Natural killer cell (primary cell): ENCODE data around the gene PRPF38B. TPM values are rescaled to one million over a fixed set of nuclear protein-coding genes. Genes with fewer than 3 reads are reported as not detected.

Source experiments
- ATAC-seq, 3 donors: fragments of 150-1000 bp in 2 of 3; fragments of 200-7000 bp in 1 of 3; cut with Tn5 transposase; 1 replicate in 1 of 3; 2 replicates in 2 of 3; pipeline ENCODE4 v1.10.0; 2021; ENCODE audit warnings: mild to moderate bottlenecking in 2 of 3, moderate library complexity in 2 of 3
- DNase-seq, 2 donors: peaks; one replicate each; pipeline versions ENCODE4 v3.0.0 to v3.0.0-alpha.2; 2013 to 2021; ENCODE audit warnings: mixed read lengths in 1 of 2
- H3K27ac ChIP-seq: one replicate; pipeline ENCODE4 v1.5.1; 2013; ENCODE audit warnings: mild to moderate bottlenecking, low read length
- H3K27me3 ChIP-seq: one replicate; pipeline ENCODE4 v1.6.1; 2013; ENCODE audit warnings: low read length; ENCODE audit not compliant: control insufficient read depth, insufficient read depth
- H3K36me3 ChIP-seq: one replicate; pipeline ENCODE4 v1.6.1; 2013; ENCODE audit warnings: low read length; ENCODE audit not compliant: control insufficient read depth, insufficient read depth
- H3K4me1 ChIP-seq: one replicate; pipeline ENCODE4 v1.6.1; 2013; ENCODE audit warnings: low read length; ENCODE audit not compliant: control insufficient read depth, insufficient read depth
- H3K4me3 ChIP-seq: one replicate; pipeline ENCODE4 v1.5.1; 2013; ENCODE audit warnings: low read length
- H3K9me3 ChIP-seq: one replicate; pipeline ENCODE4 v1.6.1; 2013; ENCODE audit warnings: low read length; ENCODE audit not compliant: control insufficient read depth, insufficient read depth
- H3K27ac Mint-ChIP-seq, 2 donors: one replicate each; pipeline ENCODE4 v1.8.0; 2022; ENCODE audit warnings: mild to moderate bottlenecking in 2 of 2, mixed read lengths in 2 of 2, moderate library complexity in 1 of 2
- H3K27me3 Mint-ChIP-seq, 2 donors: one replicate each; pipeline ENCODE4 v1.8.0; 2022; ENCODE audit warnings: low read depth in 2 of 2, mixed read lengths in 2 of 2
- H3K36me3 Mint-ChIP-seq: one replicate; pipeline ENCODE4 v1.8.0; 2022; ENCODE audit warnings: mixed read lengths
- H3K4me1 Mint-ChIP-seq, 2 donors: one replicate each; pipeline ENCODE4 v1.8.0; 2022; ENCODE audit warnings: mixed read lengths in 2 of 2
- H3K4me3 Mint-ChIP-seq: one replicate; pipeline ENCODE4 v1.8.0; 2022; ENCODE audit warnings: mild to moderate bottlenecking, moderate library complexity, mixed read lengths
- H3K9me3 Mint-ChIP-seq, 2 donors: one replicate each; pipeline ENCODE4 v1.8.0; 2022; ENCODE audit warnings: mixed read lengths in 2 of 2
- WGBS: methylation state at CpG from one replicate; pipeline ENCODE4 v1.1.7; 2013; ENCODE audit warnings: missing lambda C conversion rate; ENCODE audit not compliant: insufficient coverage; 5-methylcytosine and 5-hydroxymethylcytosine counted together
- intact Hi-C: fragments of 100-400 bp; cut with micrococcal nuclease; formaldehyde crosslinking; loops from one replicate; pipeline ENCODE4 v1.14.2; 2022
- total RNA-seq, 4 donors: library from RNA; stranded (reverse); fragments of 120-200 nt in 1 of 4; gene quantifications; one replicate each; pipeline versions ENCODE4 v1.2.3 to v1.2.4, GENCODE V29; 2013 to 2022
- TF ChIP-seq, protein P1 (sequence below): fragments of 200-600 bp; IDR thresholded peaks from one replicate; pipeline ENCODE4 v1.8.0; 2022; ENCODE audit warnings: antibody characterized with exemption

The PRPF38B gene
- total RNA-seq, 3 donors from 2014 or later (not counting 1 experiment from before 2014, with no cell fraction given) = 115 to 158 (median 156) TPM

GRCh38 chr1:108734171-108734865 is 42.2 kb downstream of the PRPF38B start:
- Mint-ChIP-seq H3K27me3 (peaks cover 11 to 14% of the 10 kb centered on the region in 2 donors), H3K4me1 (no peaks in the 10 kb centered on the region), H3K9me3 (no peaks in the 10 kb centered on the region), H3K36me3 (no peaks in the 10 kb centered on the region), H3K4me3 (no peak overlapping the region), H3K27ac (no peak overlapping the region)
- 100% methylated on average over 1 of the region's 1 CpG for WGBS
- H3K27me3 ChIP-seq = no peaks in the 10 kb centered on the region
- H3K27ac ChIP-seq = no peak overlapping the region
- ATAC-seq = no peak
- no peaks in the 10 kb centered on the region for H3K36me3 ChIP-seq
- no peaks in the 10 kb centered on the region for H3K9me3 ChIP-seq
- H3K4me3 ChIP-seq = no peak overlapping the region
- TF ChIP-seq, protein P1, sequence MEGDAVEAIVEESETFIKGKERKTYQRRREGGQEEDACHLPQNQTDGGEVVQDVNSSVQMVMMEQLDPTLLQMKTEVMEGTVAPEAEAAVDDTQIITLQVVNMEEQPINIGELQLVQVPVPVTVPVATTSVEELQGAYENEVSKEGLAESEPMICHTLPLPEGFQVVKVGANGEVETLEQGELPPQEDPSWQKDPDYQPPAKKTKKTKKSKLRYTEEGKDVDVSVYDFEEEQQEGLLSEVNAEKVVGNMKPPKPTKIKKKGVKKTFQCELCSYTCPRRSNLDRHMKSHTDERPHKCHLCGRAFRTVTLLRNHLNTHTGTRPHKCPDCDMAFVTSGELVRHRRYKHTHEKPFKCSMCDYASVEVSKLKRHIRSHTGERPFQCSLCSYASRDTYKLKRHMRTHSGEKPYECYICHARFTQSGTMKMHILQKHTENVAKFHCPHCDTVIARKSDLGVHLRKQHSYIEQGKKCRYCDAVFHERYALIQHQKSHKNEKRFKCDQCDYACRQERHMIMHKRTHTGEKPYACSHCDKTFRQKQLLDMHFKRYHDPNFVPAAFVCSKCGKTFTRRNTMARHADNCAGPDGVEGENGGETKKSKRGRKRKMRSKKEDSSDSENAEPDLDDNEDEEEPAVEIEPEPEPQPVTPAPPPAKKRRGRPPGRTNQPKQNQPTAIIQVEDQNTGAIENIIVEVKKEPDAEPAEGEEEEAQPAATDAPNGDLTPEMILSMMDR = no peak
- no peaks in the 10 kb centered on the region for H3K4me1 ChIP-seq
- intact Hi-C loops = no loop called here
- no peak for DNase-seq

DNA sequence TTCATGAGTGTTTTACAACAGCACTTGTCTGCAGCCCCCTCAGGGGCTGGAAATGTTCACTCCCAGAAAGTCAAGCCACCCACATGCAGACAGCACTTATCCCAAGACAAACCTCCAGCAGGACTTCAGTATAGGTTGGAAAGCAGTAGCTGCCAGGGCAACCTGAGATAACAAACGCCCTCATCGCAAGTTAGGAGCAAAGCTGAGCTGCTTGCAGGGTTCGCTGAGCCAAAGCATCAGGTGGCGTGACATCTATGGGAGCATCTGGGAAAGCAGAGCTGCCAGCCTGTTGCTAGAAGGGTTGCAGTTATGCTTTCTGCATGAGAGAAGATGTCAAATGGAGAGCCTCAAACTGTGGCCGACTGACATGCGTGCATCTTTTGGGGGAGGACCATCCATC is 50.1 kb downstream of the PRPF38B start:
- WGBS = 98% methylated on average over 6 of the region's 6 CpGs
- Histone ChIP-seq H3K27ac (no peak overlapping the region), H3K4me1 (peaks cover 5% of the 10 kb centered on the region), H3K27me3 (no peaks in the 10 kb centered on the region), H3K4me3 (no peak overlapping the region), H3K36me3 (no peaks in the 10 kb centered on the region), H3K9me3 (no peaks in the 10 kb centered on the region)
- Mint-ChIP-seq H3K4me1 (peaks cover 11 to 13% of the 10 kb centered on the region in 2 donors), H3K4me3 (no peak overlapping the region), H3K27ac (no peak overlapping the region), H3K9me3 (no peaks in the 10 kb centered on the region), H3K36me3 (peaks cover 5% of the 10 kb centered on the region), H3K27me3 (peaks cover 3 to 8% of the 10 kb centered on the region in 2 donors)
- TF ChIP-seq, protein P1 = no peak
- ATAC-seq (no peak), DNase-seq (no peak)
- intact Hi-C loops = no loop called here

DNA sequence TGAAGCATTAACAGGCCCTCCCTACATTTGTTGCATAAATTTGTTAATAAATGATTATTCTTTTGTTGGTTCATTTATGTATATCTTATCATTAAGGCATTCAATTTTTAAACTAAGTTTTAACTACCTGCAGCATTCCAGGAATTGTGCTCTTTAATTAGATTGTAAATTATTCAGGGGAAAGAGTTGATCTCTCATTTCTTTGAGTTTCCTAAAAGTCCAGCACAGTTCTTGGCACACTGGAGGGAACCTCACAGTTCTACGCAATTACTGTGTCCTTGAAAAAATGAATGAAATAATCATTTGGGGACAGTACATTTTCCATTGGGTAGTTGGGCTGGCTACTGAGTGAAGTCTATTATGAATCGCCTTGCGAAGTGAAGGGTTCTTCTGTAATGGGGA is 53.9 kb downstream of the PRPF38B start:
- peaks cover 3 to 8% of the 10 kb centered on the region in 2 donors for H3K27me3 Mint-ChIP-seq
- DNase-seq (no peak), ATAC-seq (no peak)
- 54% methylated on average over 3 of the region's 3 CpGs for WGBS
- H3K4me3 ChIP-seq = no peak overlapping the region
- peaks cover 13% of the 10 kb centered on the region for H3K4me1 ChIP-seq
- H3K36me3 ChIP-seq = peaks cover 5% of the 10 kb centered on the region
- TF ChIP-seq, protein P1 = no peak
- no peaks in the 10 kb centered on the region for H3K9me3 ChIP-seq
- peak overlapping the region; percentile 99 for H3K27ac ChIP-seq
- H3K4me3 Mint-ChIP-seq = peak overlapping the region; percentile 100
- no peaks in the 10 kb centered on the region for H3K9me3 Mint-ChIP-seq
- H3K27me3 ChIP-seq = no peaks in the 10 kb centered on the region
- H3K27ac Mint-ChIP-seq = peak overlapping the region; percentile 97 to 100
- peaks cover 34 to 35% of the 10 kb centered on the region in 2 donors for H3K4me1 Mint-ChIP-seq
- intact Hi-C loops = loop anchor here (1.0 to 5.0 kb wide), 2 partner anchors 99 to 346 kb away; partner anchors contain the start of gene TMEM167B
- H3K36me3 Mint-ChIP-seq = peaks cover 7% of the 10 kb centered on the region
